Fibroblast of upper back skin (primary cell): ENCODE data around the gene SHISA2.
"Not testable (repeated sequence)": the region's sequence is repeated elsewhere in the genome, so short reads cannot be mapped to it uniquely, and the experiment has no call there.

Experiments
- DNase-seq: peaks from one replicate; pipeline ENCODE4 v3.0.0-alpha.2; 2013

SHISA2 gene

GRCh38 chr13:26051657-26052311 is at the start of gene SHISA2:
TSS of gene SHISA2 (minus strand) at chr13:26052016. CDS start at chr13:26050975, 1,041 bp downstream.
- DNase-seq, result peak; percentile 52

GRCh38 chr13:26095846-26096610 is 44.2 kb upstream of the SHISA2 start:
- DNase-seq, result no peak

GRCh38 chr13:26095338-26095737 is 43.5 kb upstream of the SHISA2 start:
- DNase-seq, result no peak

GRCh38 chr13:26076821-26077220 is 25.0 kb upstream of the SHISA2 start:
- DNase-seq, result not testable (repeated sequence)

- no peak for DNase-seq
Observed at GRCh38 chr13:26075498-26075897, 23.7 kb upstream of the SHISA2 start.

GRCh38 chr13:26074706-26075105 is 22.9 kb upstream of the SHISA2 start:
- DNase-seq, result peak; percentile 40

- not testable (repeated sequence) for DNase-seq
Observed at GRCh38 chr13:26072335-26072734, 20.5 kb upstream of the SHISA2 start.

GRCh38 chr13:26071691-26072090 is 19.9 kb upstream of the SHISA2 start:
- no peak for DNase-seq

- not testable (repeated sequence) for DNase-seq
Observed at GRCh38 chr13:26069642-26070041, 17.8 kb upstream of the SHISA2 start.

- not testable (repeated sequence) for DNase-seq
Observed at GRCh38 chr13:26068372-26068771, 16.6 kb upstream of the SHISA2 start.

- DNase-seq, result no peak
Observed at GRCh38 chr13:26067601-26068000, 15.8 kb upstream of the SHISA2 start.

GRCh38 chr13:26066492-26066891 is 14.7 kb upstream of the SHISA2 start:
- not testable (repeated sequence) for DNase-seq

GRCh38 chr13:26062853-26063444 is 11.1 kb upstream of the SHISA2 start:
- peak; percentile 64 for DNase-seq

- peak; percentile 77 for DNase-seq
Observed at GRCh38 chr13:26061947-26062346, 10.1 kb upstream of the SHISA2 start.

GRCh38 chr13:26061256-26061655 is 9.4 kb upstream of the SHISA2 start:
- DNase-seq, result no peak

GRCh38 chr13:26060357-26060756 is 8.5 kb upstream of the SHISA2 start:
- DNase-seq, result no peak

GRCh38 chr13:26058704-26059103 is 6.9 kb upstream of the SHISA2 start:
- no peak for DNase-seq

- no peak for DNase-seq
Observed at GRCh38 chr13:26054896-26055295, 3.1 kb upstream of the SHISA2 start.

- DNase-seq, result no peak
Observed at GRCh38 chr13:26053418-26053980, 1.7 kb upstream of the SHISA2 start.

- no peak for DNase-seq
Observed at GRCh38 chr13:26052337-26052736, 521 bp upstream of the SHISA2 start.

GRCh38 chr13:26051231-26051656 is 572 bp downstream of the SHISA2 start:
- no peak for DNase-seq

GRCh38 chr13:26050568-26051230 is 1.1 kb downstream of the SHISA2 start:
- no peak for DNase-seq

GRCh38 chr13:26048741-26049140 is 3.1 kb downstream of the SHISA2 start:
- DNase-seq, result no peak
